Measurements from ENCODE around the gene RAB3A.

- TF ChIP-seq CTCF (IDR thresholded peaks at IDR 0.05) = no peak
- no peak for TF ChIP-seq POLR2A (IDR thresholded peaks at IDR 0.05)
Observed at GRCh38 chr19:18234194-18234593, 30.4 kb upstream of the RAB3A start.
